Gastrocnemius medialis (tissue), 4 donors: ENCODE results near the gene PKD2L1. TPM values are rescaled to one million over a fixed set of nuclear protein-coding genes. Genes with fewer than 3 reads are reported as not detected.

ENCODE experiments used
- ATAC-seq, 2 donors: fragments of 150-250 bp; one replicate each; pipeline ENCODE4 v1.9.1; 2016
- DNase-seq, 2 donors: peaks; one replicate each; pipeline ENCODE4 v3.0.0-alpha.2; 2019
- H3K27ac ChIP-seq, 4 donors: fragments of 200-600 bp; sonication (generic); 1 replicate in 1 of 4; 2 replicates in 3 of 4; pipeline ENCODE4 v1.5.1; 2016 to 2018; ENCODE audit warnings: mild to moderate bottlenecking in 2 of 4, moderate library complexity in 1 of 4
- H3K27me3 ChIP-seq, 3 donors: fragments of 200-600 bp; sonication (generic) in 2 of 3; 1 replicate in 1 of 3; 2 replicates in 2 of 3; pipeline versions ENCODE4 v1.5.1 to v1.6.0; 2016 to 2019; ENCODE audit warnings: mild to moderate bottlenecking in 1 of 3, moderate library complexity in 1 of 3
- H3K36me3 ChIP-seq, 2 donors: fragments of 200-600 bp; sonication (generic) in 1 of 2; one replicate each; pipeline ENCODE4 v1.5.1; 2017 to 2018
- H3K4me1 ChIP-seq, 2 donors: fragments of 200-600 bp; sonication (generic) in 1 of 2; one replicate each; pipeline ENCODE4 v1.5.1; 2016 to 2017; ENCODE audit warnings: mild to moderate bottlenecking in 2 of 2
- H3K4me3 ChIP-seq, 4 donors: fragments of 200-600 bp; sonication (generic) in 3 of 4; 1 replicate in 1 of 4; 2 replicates in 3 of 4; pipeline ENCODE4 v1.5.1; 2016 to 2019; ENCODE audit warnings: mild to moderate bottlenecking in 2 of 4
- H3K9me3 ChIP-seq, 3 donors: fragments of 200-600 bp; sonication (generic) in 2 of 3; 1 replicate in 1 of 3; 2 replicates in 2 of 3; pipeline ENCODE4 v1.5.1; 2016 to 2019
- CTCF ChIP-seq, 5 experiments: fragments of 450-650 bp in 3 of 5; fragments of 200-600 bp in 2 of 5; sonication (generic) in 2 of 5; IDR thresholded peaks in 4 of 5; conservative IDR thresholded peaks in 1 of 5; 1 replicate in 4 of 5; 2 replicates in 1 of 5; pipeline ENCODE4 v1.5.1; 2016 to 2019; ENCODE audit warnings: antibody characterized with exemption in 5 of 5, mild to moderate bottlenecking in 3 of 5, moderate library complexity in 3 of 5
- POLR2A ChIP-seq, 2 donors: fragments of 450-650 bp; IDR thresholded peaks; one replicate each; pipeline ENCODE4 v1.6.1; 2017; ENCODE audit warnings: antibody characterized with exemption in 2 of 2, mild to moderate bottlenecking in 2 of 2, moderate library complexity in 2 of 2
- in situ Hi-C, 4 donors: fragments of 200-750 bp; cut with MboI; loops; one replicate each; pipeline versions ENCODE4 v1.15.0 to v1.8.0; 2017; ENCODE audit warnings: low sequenced_read_pairs in 4 of 4
- intact Hi-C: fragments of 100-400 bp; cut with DNase I; formaldehyde crosslinking; loops from one replicate; pipeline ENCODE4 v1.15.1; 2023; ENCODE audit warnings: low total_unique reads
- total RNA-seq, 4 donors: library from RNA; depleted of rRNA; stranded (reverse); fragments of >200 nt; gene quantifications; one replicate each; pipeline versions ENCODE4 v1.1.0 to v1.2.3, GENCODE V29; 2016

Gene PKD2L1
- total RNA-seq, 4 donors from 2014 or later, result not detected

GRCh38 chr10:100345570-100346330, 15.7 kb upstream of the PKD2L1 start:
- peak; percentile 49 to 74 for DNase-seq
- intact Hi-C loops, result no loop called here
- Histone ChIP-seq H3K4me3 (peak overlapping the region in 2 of 4 donors; percentile 64 to 85), H3K9me3 (no peaks in the 10 kb centered on the region), H3K27me3 (peaks cover 36 to 47% (median 36%) of the 10 kb centered on the region in 3 donors), H3K27ac (no peak overlapping the region), H3K36me3 (no peaks in the 10 kb centered on the region), H3K4me1 (peaks cover 44% of the 10 kb centered on the region in 2 donors)
- in situ Hi-C loops, result loop anchor here in 3 of 4 donors (10.0 to 25.0 kb wide), 2 partner anchors 167 to 169 kb away; partner anchors contain the start of gene SEC31B (in 3 of the 3)
- peak; percentile 60 to 81 for ATAC-seq
- TF ChIP-seq POLR2A (IDR thresholded peaks at IDR 0.05), result no peak
- TF ChIP-seq CTCF (IDR thresholded peaks at IDR 0.05 in 4 of 5, conservative IDR thresholded peaks at IDR 0.05 in 1 of 5), result no peak

GRCh38 chr10:100344241-100344788, 14.3 kb upstream of the PKD2L1 start:
- in situ Hi-C loops, result loop anchor here (5.0 to 25.0 kb wide), 4 partner anchors 88 to 173 kb away; partner anchors contain the start of gene SEC31B (in 4 of the 4)

GRCh38 chr10:100342627-100342972, 12.6 kb upstream of the PKD2L1 start:
- in situ Hi-C loops, result loop anchor here (5.0 to 25.0 kb wide), 4 partner anchors 90 to 175 kb away; partner anchors contain the start of gene SEC31B (in 4 of the 4)

More at GRCh38 chr10:100344241-100344788, 14.3 kb upstream of the PKD2L1 start:
- Histone ChIP-seq H3K4me3 (no peak overlapping the region), H3K36me3 (no peaks in the 10 kb centered on the region), H3K27ac (peak overlapping the region in 2 of 4 donors; percentile 41 to 73), H3K27me3 (peaks cover 30 to 36% (median 32%) of the 10 kb centered on the region in 3 donors), H3K4me1 (peaks cover 47 to 51% of the 10 kb centered on the region in 2 donors), H3K9me3 (no peaks in the 10 kb centered on the region)
- intact Hi-C loops, result no loop called here
- TF ChIP-seq POLR2A (IDR thresholded peaks at IDR 0.05), result no peak
- no peak for TF ChIP-seq CTCF (IDR thresholded peaks at IDR 0.05 in 4 of 5, conservative IDR thresholded peaks at IDR 0.05 in 1 of 5)
- no peak for DNase-seq
- no peak for ATAC-seq

More at GRCh38 chr10:100342627-100342972, 12.6 kb upstream of the PKD2L1 start:
- TF ChIP-seq POLR2A (IDR thresholded peaks at IDR 0.05), result no peak
- no peak for TF ChIP-seq CTCF (IDR thresholded peaks at IDR 0.05 in 4 of 5, conservative IDR thresholded peaks at IDR 0.05 in 1 of 5)
- no peaks in the 10 kb centered on the region for H3K36me3 ChIP-seq
- intact Hi-C loops, result no loop called here
- H3K27ac ChIP-seq, result peak overlapping the region in 3 of 4 donors; percentile 61 to 75 (median 73)
- H3K9me3 ChIP-seq, result no peaks in the 10 kb centered on the region
- peaks cover 14 to 19% (median 14%) of the 10 kb centered on the region in 3 donors for H3K27me3 ChIP-seq
- DNase-seq (no peak), ATAC-seq (no peak)
- H3K4me1 ChIP-seq, result peaks cover 47 to 49% of the 10 kb centered on the region in 2 donors
- H3K4me3 ChIP-seq, result no peak overlapping the region
